H1 (cell line): ENCODE data around the gene SPSB2. TPM values are rescaled to one million over a fixed set of nuclear protein-coding genes. Genes with fewer than 3 reads are reported as not detected.

ENCODE experiments used
- FOSL1 ChIP-seq: IDR thresholded peaks from 2 replicates; pipeline ENCODE4 v1.6.1; 2011; ENCODE audit warnings: mild to moderate bottlenecking, low read depth, low read length, moderate library complexity; ENCODE audit not compliant: insufficient read depth
- SRF ChIP-seq: IDR thresholded peaks from 2 replicates; pipeline ENCODE4 v1.6.1; 2011; ENCODE audit warnings: mild to moderate bottlenecking, low read depth, low read length, moderate library complexity
- polyA plus RNA-seq, 7 experiments: library from polyadenylated mRNA; depleted of rRNA in 3 of 7; stranded (reverse) in 5 of 7; unstranded in 2 of 7; fragments of >200 nt in 5 of 7; fragments of 200-250 nt in 2 of 7; gene quantifications; 1 replicate in 5 of 7; 2 replicates in 1 of 7; 4 replicates in 1 of 7; pipeline versions ENCODE4 v1.2.1 to v1.2.3, GENCODE V29; 2011 to 2013; ENCODE audit warnings: missing spikeins in 2 of 7, mixed read lengths in 2 of 7
- total RNA-seq: library from RNA; stranded (reverse); fragmentation: NEBNext Ultra II Directional; extraction: Animal tissue kit (Norgen Biotek cat#: 25700); gene quantifications from 2 replicates; pipeline ENCODE4 v1.2.1, GENCODE V29; 2021
- TF ChIP-seq, protein P1 (sequence below): fragments of 300-600 bp; sonication (generic); IDR thresholded peaks from 2 replicates; pipeline ENCODE4 v1.7.1; 2012; ENCODE audit warnings: low read length, moderate library complexity, mild to moderate bottlenecking, inconsistent platforms; ENCODE audit not compliant: insufficient replicate concordance

Gene SPSB2
- total and polyA plus RNA-seq, 2 of the 8 experiments (the other 6 are each of a cell fraction or from before 2014, with no cell fraction given) = 13.0 to 23.2 TPM

DNA sequence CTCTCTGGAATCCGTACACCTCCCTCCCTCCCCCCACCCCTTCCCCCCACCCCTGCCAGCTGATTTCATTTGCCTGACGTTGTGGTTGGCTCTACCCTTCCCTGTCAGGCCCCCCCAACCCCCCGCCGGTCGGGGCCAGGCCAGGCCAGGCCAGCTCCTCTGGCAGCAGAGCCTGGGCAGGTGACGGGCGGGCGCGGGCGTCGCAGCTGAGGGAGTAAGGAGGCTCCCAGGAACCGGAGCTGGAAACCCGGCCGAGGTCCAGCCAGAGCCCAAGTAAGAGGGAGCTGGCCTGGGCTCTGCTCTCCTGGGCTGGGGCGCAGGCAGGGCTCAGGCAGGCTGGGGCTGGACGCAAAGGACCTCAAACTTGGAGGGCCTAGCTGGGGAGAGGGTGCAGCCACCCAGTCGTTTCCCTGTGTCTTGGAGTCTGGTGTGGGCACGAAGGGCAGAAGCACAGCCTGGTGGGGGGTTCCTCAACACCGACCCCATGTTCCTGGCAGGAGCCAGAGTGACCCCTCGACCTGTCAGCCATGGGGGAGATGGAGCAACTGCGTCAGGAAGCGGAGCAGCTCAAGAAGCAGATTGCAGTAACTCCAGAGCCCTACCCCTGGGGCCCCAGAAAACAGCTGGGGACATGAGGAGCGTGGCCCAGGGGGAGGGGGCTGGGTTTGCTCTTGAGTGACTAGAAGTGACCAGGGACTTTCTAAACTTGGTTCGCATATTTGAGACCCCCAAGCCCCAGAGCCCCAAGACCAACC lies 32.2 kb downstream of the SPSB2 start, which contains the start of gene GNB3 (continued):
- TF ChIP-seq, protein P1, sequence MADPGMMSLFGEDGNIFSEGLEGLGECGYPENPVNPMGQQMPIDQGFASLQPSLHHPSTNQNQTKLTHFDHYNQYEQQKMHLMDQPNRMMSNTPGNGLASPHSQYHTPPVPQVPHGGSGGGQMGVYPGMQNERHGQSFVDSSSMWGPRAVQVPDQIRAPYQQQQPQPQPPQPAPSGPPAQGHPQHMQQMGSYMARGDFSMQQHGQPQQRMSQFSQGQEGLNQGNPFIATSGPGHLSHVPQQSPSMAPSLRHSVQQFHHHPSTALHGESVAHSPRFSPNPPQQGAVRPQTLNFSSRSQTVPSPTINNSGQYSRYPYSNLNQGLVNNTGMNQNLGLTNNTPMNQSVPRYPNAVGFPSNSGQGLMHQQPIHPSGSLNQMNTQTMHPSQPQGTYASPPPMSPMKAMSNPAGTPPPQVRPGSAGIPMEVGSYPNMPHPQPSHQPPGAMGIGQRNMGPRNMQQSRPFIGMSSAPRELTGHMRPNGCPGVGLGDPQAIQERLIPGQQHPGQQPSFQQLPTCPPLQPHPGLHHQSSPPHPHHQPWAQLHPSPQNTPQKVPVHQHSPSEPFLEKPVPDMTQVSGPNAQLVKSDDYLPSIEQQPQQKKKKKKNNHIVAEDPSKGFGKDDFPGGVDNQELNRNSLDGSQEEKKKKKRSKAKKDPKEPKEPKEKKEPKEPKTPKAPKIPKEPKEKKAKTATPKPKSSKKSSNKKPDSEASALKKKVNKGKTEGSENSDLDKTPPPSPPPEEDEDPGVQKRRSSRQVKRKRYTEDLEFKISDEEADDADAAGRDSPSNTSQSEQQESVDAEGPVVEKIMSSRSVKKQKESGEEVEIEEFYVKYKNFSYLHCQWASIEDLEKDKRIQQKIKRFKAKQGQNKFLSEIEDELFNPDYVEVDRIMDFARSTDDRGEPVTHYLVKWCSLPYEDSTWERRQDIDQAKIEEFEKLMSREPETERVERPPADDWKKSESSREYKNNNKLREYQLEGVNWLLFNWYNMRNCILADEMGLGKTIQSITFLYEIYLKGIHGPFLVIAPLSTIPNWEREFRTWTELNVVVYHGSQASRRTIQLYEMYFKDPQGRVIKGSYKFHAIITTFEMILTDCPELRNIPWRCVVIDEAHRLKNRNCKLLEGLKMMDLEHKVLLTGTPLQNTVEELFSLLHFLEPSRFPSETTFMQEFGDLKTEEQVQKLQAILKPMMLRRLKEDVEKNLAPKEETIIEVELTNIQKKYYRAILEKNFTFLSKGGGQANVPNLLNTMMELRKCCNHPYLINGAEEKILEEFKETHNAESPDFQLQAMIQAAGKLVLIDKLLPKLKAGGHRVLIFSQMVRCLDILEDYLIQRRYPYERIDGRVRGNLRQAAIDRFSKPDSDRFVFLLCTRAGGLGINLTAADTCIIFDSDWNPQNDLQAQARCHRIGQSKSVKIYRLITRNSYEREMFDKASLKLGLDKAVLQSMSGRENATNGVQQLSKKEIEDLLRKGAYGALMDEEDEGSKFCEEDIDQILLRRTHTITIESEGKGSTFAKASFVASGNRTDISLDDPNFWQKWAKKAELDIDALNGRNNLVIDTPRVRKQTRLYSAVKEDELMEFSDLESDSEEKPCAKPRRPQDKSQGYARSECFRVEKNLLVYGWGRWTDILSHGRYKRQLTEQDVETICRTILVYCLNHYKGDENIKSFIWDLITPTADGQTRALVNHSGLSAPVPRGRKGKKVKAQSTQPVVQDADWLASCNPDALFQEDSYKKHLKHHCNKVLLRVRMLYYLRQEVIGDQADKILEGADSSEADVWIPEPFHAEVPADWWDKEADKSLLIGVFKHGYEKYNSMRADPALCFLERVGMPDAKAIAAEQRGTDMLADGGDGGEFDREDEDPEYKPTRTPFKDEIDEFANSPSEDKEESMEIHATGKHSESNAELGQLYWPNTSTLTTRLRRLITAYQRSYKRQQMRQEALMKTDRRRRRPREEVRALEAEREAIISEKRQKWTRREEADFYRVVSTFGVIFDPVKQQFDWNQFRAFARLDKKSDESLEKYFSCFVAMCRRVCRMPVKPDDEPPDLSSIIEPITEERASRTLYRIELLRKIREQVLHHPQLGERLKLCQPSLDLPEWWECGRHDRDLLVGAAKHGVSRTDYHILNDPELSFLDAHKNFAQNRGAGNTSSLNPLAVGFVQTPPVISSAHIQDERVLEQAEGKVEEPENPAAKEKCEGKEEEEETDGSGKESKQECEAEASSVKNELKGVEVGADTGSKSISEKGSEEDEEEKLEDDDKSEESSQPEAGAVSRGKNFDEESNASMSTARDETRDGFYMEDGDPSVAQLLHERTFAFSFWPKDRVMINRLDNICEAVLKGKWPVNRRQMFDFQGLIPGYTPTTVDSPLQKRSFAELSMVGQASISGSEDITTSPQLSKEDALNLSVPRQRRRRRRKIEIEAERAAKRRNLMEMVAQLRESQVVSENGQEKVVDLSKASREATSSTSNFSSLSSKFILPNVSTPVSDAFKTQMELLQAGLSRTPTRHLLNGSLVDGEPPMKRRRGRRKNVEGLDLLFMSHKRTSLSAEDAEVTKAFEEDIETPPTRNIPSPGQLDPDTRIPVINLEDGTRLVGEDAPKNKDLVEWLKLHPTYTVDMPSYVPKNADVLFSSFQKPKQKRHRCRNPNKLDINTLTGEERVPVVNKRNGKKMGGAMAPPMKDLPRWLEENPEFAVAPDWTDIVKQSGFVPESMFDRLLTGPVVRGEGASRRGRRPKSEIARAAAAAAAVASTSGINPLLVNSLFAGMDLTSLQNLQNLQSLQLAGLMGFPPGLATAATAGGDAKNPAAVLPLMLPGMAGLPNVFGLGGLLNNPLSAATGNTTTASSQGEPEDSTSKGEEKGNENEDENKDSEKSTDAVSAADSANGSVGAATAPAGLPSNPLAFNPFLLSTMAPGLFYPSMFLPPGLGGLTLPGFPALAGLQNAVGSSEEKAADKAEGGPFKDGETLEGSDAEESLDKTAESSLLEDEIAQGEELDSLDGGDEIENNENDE = no peak
- TF ChIP-seq FOSL1 (no peak), SRF (no peak)
